Measurements from ENCODE around the gene UBE2L5.
A peak's percentile ranks its signal among the peaks of the same experiment; 100 is the strongest.

The UBE2L5 gene

DNA sequence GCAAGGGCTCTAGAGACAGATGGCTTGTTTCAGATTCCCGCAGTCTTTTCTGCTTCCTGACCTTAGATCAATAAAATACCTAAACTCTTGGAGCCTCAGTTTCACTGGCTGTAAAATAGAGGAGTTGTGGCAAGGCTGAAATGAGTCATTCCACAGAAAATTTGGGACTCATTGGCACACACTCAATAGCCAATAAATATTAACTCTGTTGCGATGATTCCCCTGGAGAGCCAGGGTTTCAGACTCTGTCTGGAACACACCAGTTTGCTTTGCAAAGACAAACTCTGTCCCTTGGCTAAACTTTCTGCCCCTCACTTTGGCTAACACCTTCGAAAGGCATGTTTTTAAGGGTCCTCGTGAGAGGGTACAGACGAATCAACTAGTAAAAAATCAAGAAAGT is 18.1 kb upstream of the UBE2L5 start:
- DNase-seq (ENCODE audit: low read depth in 3 of 3), result no peak

DNA sequence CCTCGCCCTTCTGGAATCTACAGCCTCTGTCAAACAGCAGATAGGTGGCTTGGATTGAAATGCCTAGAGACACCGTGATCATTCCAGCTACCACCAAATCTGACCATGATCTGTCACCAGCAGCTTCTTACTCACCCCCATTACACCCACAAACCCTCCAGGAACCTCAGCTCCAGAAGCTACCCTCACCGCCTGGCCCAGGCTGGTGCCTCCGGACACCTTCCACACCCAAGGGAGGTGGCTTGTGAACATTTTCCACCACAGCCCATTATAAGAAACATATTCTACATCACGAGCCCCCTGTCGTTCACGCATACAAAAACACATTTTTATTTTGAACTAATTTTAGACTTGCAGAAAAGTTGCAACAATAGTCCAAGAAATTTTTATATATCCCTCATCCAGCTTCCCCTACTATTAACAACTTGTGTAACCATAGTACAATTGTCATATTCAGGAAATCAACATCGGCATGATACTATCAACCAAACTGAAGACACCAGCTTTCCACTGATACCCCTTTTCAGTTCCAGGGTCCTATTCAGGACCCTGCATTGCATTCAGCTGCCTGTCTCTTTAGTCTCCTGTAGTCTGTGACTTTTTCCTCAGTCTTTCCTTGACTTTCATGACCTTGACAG is 15.4 kb upstream of the UBE2L5 start:
- DNase-seq (ENCODE audit: low read depth in 3 of 3), result no peak

GRCh38 chr13:30408319-30409101 is 13.8 kb upstream of the UBE2L5 start:
- DNase-seq (ENCODE audit: low read depth in 3 of 3), result peak; percentile 87 to 92 (median 87)

- no peak for DNase-seq (ENCODE audit: low read depth in 3 of 3)
These were observed 12.2 kb upstream of the UBE2L5 start for GRCh38 chr13:30409886-30410704.

DNA sequence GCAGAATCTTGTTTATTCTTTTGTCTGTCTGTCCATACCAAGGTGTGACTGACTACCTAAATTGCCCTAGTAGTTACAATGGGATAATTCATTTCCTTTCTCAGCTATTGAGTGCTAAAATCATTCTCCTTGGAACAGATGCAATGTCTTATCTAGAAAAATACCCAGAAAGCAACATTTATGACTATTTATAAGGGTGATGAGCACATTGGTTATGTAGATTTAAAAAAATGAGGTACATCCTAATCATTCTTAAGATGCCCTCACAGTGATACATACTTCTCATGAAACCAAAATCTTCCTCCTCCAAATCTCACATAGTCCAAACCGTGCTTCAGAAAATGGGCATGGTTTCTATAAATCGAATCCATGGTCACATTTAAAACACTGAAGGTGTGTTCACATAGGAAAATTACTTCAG is 11.6 kb upstream of the UBE2L5 start:
- DNase-seq (ENCODE audit: low read depth in 3 of 3), result no peak

DNA sequence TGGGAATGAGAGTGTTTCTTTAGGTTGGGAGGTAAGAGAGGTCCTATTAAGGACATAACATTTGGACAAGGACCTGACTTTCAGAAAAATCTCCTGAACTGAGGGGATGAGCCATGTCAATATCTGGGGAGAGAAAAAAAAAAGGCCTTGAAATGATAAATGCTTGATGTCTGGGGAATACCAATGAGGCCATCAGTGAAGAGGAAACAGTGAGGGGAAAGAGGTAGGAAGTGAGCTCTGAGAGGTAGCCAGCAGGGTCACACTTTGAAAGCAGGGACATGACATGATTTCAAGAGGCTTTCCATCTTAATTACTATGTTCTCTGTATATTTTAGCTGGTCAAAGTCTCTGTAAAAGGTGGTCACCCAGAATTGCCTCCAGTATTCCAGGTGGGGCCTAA is 9.9 kb upstream of the UBE2L5 start:
- DNase-seq (ENCODE audit: low read depth in 3 of 3), result no peak

- DNase-seq (ENCODE audit: low read depth in 3 of 3), result no peak
These were observed 8.5 kb upstream of the UBE2L5 start for GRCh38 chr13:30413842-30414241.

DNA sequence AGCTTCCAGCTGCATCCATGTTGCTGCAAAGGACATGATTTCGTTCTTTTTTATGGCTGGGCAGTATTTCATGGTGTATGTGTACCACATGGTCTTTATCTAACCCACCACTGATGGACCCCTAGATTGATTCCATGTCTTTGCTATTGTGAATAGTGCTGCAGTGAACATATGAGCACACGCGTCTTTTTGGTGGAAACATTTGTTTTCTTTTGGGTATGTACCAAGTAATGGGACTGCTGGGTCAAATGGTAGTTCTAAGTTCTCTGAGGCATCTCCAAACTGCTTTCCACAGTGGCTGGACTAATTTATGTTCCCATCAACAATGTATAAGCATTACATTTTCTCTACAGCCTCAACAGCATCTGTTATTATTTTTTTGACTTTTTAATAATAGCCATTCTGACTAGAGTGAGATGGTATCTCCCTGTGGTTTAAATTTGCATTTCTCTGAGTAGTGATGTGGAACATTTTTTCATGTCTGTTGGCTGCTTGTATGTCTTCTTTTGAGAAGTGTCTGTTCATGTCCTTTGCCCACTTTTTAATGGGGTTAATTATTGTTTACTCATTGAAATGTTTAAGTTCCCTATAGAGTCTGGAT is 6.8 kb upstream of the UBE2L5 start:
- DNase-seq (ENCODE audit: low read depth in 3 of 3), result no peak

- DNase-seq (ENCODE audit: low read depth in 3 of 3), result no peak
These were observed 5.8 kb upstream of the UBE2L5 start for GRCh38 chr13:30416471-30416870.

- DNase-seq (ENCODE audit: low read depth in 3 of 3), result no peak
These were observed 4.1 kb upstream of the UBE2L5 start for GRCh38 chr13:30418075-30418716.

DNA sequence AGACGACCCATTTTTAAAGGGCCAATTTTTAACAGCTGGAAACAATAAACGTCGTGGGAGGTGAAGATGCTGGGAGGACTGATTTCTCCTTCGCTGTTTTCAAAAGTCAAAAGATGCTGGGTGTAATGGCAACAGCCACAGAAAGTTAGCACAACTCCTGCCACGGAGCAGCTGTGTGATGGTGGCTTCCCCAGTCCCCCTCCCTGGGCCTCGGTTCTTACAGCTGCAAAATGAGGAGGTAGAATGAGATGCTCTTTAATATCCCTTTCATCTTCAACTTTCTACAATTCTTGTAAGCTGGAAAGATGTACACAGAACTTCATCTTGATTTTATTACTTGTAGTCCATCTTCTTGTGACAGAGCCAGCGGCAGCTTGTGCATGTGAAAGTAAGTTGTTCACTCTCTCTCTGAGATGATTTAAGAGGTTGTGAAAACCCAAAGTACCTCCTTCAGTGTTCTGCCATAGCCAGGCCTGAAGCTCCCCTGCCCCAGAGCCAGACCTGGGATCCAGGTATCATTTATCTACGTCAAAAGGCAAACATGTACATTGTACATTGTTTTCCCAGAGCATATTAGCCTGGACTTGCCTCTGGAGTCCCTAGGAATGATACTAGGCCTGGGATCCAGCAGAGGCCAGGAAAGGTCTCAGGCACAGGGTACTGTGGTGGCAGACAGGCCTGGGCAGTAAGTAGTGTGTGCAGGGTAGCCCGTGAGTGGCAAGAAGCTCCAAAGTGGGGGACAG is 3.4 kb upstream of the UBE2L5 start:
- DNase-seq (ENCODE audit: low read depth in 3 of 3), result no peak

DNA sequence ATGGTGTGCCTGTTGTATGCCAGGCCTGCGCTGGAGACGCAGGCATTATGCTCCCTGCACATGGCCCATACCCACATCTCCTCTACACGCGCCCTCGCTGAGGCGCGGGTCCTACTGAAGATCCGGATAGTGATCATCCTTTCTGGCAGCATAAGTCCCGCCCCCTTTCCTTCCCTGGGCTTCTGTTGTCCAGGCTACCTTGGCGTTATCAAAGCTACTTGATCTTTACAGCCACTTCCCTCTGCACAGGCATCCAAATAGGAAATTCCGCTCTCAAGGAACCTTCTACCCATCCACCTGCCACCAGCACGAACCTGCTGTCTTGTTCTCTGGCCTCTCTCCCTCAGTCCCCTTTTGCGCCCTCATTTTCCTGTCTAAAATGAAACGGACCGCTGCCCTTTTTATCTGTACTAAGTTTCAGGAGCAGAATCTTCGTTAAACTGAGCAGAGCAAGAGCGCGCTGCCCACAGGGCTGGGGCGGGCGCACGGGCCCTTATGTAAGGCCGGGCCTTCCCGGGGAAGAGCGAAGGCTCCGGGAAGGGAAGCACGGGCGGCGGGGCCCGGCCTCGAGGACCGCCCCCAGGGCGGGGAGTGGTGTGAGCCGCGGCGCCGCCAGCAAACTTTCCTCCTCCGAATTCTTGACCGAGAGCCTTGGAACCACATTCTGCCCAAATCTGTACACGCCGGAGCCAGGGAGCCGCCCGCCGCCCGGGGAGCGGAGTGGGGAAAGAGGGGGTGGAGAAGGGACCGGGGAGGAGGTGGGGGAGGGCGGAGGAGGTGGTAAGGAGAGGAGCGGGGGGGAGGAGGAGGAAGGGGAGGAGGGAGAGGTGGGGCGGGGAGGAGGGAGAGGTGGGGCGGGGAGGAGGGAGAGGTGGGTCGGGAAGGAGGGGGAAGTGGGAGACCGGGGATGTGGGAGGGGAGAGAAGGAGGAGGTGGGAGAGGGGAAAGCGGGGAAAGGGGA is 920 bp upstream of the UBE2L5 start:
- peak in 2 of 3 experiments; percentile 20 for DNase-seq (ENCODE audit: low read depth in 3 of 3)

GRCh38 chr13:30423891-30424290 is 1.6 kb downstream of the UBE2L5 start:
- no peak for DNase-seq (ENCODE audit: low read depth in 3 of 3)

- no peak for DNase-seq (ENCODE audit: low read depth in 3 of 3)
These were observed 6.9 kb downstream of the UBE2L5 start for GRCh38 chr13:30429235-30429634.

DNA sequence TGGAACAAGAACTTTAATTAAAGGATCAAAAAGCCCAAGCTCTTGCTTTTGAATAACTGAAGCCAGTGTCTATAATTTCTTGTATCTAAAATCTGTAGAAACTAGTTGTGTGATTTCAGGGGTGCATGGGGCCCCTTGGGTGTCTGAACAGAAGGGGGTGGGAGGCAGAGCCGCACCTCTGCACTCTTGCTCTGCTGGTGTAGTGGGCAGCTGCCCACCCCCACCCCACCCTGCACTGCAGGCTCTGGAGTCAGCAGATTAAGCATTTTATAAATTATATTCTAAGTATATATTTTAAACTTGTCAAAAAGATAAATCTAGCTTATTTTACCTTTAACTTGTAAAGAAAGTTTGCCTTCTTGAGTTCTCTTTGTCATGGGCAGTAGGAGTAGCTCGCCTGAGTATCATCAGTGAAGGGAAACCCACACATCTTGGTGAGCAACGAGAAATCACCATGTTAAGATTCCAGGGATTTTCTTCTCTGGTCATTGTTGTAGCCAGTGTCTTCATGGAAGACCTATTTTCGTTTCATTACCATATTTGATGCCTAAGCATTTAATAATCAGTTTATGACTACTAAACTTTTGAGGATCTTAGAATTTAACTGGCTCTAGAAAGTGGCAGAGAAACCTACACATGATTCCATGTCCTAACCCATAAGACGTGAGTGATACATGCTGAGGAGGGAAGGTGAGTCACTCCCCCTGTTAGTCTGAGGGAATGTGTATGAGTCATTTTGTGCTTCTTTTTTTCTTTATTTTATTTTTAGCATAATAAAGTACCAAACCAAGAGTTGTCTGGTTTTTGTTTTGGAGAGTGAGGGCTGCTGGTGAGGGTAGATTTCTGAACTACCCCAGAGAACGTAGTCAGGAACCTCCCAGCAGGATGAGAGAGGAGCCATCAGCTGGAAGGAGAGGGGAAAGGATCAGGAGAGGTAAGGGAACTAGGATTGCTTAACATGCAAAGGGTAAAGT is 7.7 kb downstream of the UBE2L5 start:
- no peak for DNase-seq (ENCODE audit: low read depth in 3 of 3)

GRCh38 chr13:30431269-30431940 is 9.1 kb downstream of the UBE2L5 start:
- no peak for DNase-seq (ENCODE audit: low read depth in 3 of 3)

DNA sequence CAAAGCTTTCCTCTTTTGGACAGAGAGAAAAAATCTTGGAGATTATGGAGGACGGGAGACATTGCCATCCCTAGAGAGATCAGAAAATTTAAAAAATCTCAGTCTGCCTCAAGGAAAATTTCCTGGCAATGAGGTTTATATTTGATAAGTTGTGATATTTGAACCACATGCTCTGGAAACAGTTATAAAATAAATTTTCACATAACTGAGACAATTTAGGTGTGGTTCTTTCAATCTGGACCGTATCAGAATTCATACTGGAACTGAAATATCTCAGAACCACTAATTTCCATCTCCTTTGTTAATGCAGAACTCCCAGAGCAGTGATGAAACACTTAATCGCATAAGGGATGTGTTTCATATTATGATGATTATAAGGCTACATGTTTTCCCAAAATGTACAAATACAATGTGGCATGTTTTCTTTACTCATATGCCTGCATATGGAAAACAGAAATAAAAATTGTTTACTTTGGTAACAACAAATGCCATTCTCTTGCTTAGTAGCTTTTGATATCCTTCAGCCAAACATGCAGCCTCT is 13.7 kb downstream of the UBE2L5 start:
- no peak for DNase-seq (ENCODE audit: low read depth in 3 of 3)

GRCh38 chr13:30437177-30437576 is 14.9 kb downstream of the UBE2L5 start:
- no peak for DNase-seq (ENCODE audit: low read depth in 3 of 3)
